IMR-90 (cell line): ENCODE measurements around the gene CNPY1.

Experiments used
- CEBPB ChIP-seq: IDR thresholded peaks from 2 replicates; pipeline ENCODE4 v1.6.1; 2012; ENCODE audit warnings: low read depth, low read length, improper control_type of control experiment
- ELK1 ChIP-seq: fragments of 150-350 bp; IDR thresholded peaks from 2 replicates; pipeline ENCODE4 v1.6.1; 2016; ENCODE audit warnings: low read depth, mild to moderate bottlenecking, low read length, moderate library complexity, borderline replicate concordance
- FOS ChIP-seq: fragments of 150-350 bp; IDR thresholded peaks from 2 replicates; pipeline ENCODE4 v1.6.1; 2016; ENCODE audit warnings: low read depth, low read length
- MXI1 ChIP-seq: IDR thresholded peaks from 2 replicates; pipeline ENCODE4 v1.6.1; 2012; ENCODE audit warnings: low read depth, mild to moderate bottlenecking, low read length, moderate library complexity, borderline replicate concordance
- POLR2A ChIP-seq: IDR thresholded peaks from 2 replicates; pipeline ENCODE4 v1.6.1; 2012; ENCODE audit warnings: mild to moderate bottlenecking, low read depth, low read length
- RAD21 ChIP-seq: IDR thresholded peaks from 2 replicates; pipeline ENCODE4 v1.6.1; 2012; ENCODE audit warnings: low read length, improper control_type of control experiment
- RCOR1 ChIP-seq: IDR thresholded peaks from 2 replicates; pipeline ENCODE4 v1.6.1; 2012; ENCODE audit warnings: mild to moderate bottlenecking, low read length, improper control_type of control experiment; ENCODE audit not compliant: insufficient replicate concordance
- TF ChIP-seq, protein P1 (sequence below): conservative IDR thresholded peaks from 2 replicates; pipeline ENCODE4 v1.5.1; 2012; ENCODE audit warnings: mild to moderate bottlenecking, low read depth, low read length, improper control_type of control experiment
- TF ChIP-seq, protein P2 (sequence below): fragments of 150-350 bp; IDR thresholded peaks from 2 replicates; pipeline ENCODE4 v1.6.1; 2017; ENCODE audit warnings: mild to moderate bottlenecking, antibody characterized with exemption, low read length, low read depth

DNA sequence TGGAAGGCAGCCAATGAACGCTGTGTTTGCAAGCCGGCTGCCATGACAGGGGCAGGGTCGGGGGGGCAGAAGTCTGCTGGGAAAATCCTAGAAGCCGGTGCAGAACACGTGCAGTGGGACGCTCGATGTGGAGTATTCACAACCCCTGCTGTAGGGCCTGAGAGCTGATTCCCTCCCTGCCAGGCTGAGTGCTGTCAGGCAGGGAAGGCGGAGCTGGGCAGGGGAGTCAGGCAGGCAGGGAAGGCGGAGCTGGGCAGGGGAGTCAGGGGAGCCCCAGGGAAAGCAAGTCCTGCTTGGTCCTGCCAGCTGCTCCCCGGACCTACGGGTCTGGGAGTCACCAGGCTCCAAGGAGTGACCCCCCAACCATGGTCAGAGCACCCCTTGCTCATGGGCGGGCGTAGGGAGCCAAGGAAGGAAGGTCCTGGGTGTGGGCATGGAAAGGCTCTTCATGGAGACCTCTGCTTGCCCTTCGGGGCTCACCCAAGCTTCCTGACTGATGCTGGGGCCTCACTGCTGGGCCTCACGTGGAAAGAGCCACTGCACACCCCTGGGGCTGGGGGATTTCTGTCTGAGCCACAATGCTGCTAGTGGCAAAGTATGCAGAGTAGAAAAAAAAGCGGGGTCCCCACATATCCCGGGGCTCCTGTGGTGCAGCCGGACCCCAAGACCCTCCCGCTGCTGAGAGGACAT lies 4.2 kb downstream of the CNPY1 start:
- TF ChIP-seq, protein P1, sequence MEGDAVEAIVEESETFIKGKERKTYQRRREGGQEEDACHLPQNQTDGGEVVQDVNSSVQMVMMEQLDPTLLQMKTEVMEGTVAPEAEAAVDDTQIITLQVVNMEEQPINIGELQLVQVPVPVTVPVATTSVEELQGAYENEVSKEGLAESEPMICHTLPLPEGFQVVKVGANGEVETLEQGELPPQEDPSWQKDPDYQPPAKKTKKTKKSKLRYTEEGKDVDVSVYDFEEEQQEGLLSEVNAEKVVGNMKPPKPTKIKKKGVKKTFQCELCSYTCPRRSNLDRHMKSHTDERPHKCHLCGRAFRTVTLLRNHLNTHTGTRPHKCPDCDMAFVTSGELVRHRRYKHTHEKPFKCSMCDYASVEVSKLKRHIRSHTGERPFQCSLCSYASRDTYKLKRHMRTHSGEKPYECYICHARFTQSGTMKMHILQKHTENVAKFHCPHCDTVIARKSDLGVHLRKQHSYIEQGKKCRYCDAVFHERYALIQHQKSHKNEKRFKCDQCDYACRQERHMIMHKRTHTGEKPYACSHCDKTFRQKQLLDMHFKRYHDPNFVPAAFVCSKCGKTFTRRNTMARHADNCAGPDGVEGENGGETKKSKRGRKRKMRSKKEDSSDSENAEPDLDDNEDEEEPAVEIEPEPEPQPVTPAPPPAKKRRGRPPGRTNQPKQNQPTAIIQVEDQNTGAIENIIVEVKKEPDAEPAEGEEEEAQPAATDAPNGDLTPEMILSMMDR: no peak
- TF ChIP-seq POLR2A (no peak), CEBPB (no peak), ELK1 (no peak), RCOR1 (no peak), RAD21 (no peak), FOS (no peak), MXI1 (no peak)
- TF ChIP-seq, protein P2, sequence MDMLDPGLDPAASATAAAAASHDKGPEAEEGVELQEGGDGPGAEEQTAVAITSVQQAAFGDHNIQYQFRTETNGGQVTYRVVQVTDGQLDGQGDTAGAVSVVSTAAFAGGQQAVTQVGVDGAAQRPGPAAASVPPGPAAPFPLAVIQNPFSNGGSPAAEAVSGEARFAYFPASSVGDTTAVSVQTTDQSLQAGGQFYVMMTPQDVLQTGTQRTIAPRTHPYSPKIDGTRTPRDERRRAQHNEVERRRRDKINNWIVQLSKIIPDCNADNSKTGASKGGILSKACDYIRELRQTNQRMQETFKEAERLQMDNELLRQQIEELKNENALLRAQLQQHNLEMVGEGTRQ: no peak
